GM18517 (cell line): Measurements from ENCODE around the gene GLA.

Source experiments
- ATAC-seq: cut with Tn5 transposase; IDR thresholded peaks from one replicate; pipeline ENCODE4 v1.9.1; 2021; ENCODE audit warnings: mild to moderate bottlenecking, moderate library complexity; ENCODE audit not compliant: unreplicated experiment

The GLA gene

GRCh38 chrX:101398694-101399093 lies 9.0 kb downstream of the GLA start:
- no peak for ATAC-seq

DNA sequence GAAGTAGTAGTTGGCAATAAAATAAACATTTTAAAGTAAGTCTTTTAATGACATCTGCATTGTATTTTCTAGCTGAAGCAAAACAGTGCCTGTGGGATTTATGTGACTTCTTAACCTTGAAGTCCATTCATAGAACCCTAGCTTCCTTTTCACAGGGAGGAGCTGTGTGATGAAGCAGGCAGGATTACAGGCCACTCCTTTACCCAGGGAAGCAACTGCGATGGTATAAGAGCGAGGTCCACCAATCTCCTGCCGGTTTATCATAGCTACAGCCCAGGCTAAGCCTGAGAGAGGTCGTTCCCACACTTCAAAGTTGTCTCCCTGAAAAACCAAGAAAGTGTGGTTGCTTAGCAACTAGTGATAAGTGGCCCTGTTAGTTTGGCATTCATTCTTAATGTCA lies 9.9 kb downstream of the GLA start:
- no peak for ATAC-seq

DNA sequence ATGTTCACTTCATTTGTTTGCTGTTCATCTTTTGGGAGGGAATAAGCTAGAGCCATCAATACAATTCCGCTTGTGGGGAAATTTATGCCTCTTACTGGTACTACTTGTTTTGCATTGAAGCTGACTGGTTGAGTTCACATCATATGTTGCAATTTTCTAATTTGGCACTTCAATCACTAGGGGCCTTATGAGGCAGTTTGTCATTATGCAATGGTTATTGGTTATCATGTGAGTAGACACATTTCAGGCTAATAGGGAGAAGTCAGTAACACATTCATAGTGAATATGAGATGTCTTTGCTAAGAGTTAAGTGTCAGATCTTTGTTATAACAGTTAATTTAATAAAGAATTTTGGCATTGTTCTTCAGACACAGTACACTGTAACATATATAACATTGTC lies 11.9 kb downstream of the GLA start:
- no peak for ATAC-seq

- no peak for ATAC-seq
Measured at GRCh38 chrX:101394372-101394771, 13.4 kb downstream of the GLA start.

DNA sequence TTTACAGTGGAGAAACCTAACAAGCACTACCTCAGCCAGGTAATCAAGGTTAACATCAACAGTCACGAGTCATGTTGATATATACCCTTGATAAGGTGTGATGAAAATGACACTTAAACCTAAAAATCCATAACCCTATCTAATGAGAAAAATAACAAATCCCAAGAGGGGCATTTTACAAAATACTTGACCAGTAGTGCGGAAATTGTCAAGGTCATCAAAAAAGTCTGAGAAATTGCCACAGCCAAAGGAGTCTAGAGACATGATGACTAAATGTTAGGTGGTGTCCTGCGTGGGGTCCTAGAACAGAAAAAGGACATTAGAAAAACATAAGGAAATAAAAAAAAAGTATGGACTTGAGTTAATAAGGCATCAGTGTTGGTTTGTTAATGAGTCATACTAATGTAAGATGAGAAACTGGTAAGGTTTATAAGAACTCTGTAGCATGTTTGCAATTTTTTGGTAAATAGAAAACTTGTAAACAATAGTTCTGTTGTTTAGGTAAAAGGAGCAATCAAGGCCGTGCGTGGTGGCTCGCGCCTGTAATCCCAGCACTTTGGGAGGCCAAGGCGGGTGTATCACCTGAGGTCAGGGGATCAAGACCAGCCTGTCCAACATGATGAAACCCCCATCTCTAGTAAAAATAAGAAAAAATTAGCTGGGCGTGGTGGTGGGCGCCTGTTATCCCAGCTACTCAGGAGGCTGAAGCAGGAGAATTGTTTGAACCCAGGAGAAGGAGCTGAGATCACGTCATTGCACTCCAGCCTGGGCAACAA lies 14.0 kb downstream of the GLA start:
- ATAC-seq = no peak

- ATAC-seq = no peak
Measured at GRCh38 chrX:101391831-101392230, 15.9 kb downstream of the GLA start.

DNA sequence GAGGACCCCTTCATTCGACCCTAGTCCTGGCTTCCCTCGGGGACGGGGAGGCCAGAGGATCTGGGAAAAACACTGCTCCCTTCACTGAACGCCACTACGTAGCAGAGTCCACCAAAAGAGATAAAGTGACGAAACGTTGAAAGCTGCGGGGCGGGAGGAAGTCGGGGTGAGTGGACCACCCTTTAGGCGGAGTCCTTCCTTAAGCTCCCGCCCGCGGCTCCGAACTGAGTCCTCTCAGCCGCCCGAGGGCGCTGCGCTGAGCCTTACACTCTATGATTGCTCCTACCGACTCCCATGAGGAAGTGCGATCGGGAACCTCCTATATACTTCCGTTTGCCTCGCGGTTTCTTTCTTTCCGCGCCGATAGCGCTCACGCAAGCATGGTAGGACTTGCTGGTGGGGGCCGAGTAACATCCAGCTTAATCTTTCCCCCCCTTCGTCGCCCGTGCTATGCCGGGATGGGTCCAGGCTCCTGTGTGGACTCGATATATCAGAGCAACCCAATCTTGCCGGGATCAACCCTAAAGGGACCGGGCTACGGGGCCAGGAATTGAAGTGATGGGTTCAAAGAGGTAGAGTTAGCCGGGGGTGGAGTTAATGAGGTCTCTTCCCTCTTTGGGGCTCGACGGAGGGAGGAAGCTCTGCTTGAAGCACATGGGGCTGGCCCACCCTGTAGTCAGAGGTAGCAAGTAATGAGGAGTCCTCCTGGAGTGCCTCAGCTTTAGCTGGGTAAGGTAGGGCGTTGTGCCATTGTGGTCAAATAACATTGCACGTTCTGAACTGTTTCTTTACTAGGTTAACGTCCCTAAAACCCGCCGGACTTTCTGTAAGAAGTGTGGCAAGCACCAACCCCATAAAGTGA lies 16.8 kb downstream of the GLA start, which contains the start of gene RPL36A:
RPL36A (plus strand) TSS at position 348 of the 862 bp plus-strand sequence; CDS start at position 381, 33 bp downstream.
- peak; percentile 67 for ATAC-seq

DNA sequence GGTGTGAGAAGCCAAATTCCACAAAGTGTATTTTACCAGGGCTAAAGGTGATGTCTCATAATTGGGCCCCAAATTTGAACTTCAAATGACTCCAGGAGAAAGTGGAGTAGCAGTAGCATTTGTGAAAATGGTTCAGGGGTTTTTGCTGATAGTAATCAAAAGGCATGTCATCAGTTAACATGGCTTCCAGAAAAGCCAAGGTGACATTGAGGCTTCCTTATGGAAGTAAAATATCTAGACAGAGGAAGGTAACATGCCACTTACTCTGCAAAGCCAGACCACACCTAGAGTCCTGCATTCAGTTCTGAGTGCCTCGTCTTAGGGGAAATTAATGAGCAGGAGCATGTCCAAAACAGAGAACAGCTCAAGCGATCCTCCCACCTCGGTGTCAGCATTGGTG lies 19.1 kb downstream of the GLA start:
- no peak for ATAC-seq

DNA sequence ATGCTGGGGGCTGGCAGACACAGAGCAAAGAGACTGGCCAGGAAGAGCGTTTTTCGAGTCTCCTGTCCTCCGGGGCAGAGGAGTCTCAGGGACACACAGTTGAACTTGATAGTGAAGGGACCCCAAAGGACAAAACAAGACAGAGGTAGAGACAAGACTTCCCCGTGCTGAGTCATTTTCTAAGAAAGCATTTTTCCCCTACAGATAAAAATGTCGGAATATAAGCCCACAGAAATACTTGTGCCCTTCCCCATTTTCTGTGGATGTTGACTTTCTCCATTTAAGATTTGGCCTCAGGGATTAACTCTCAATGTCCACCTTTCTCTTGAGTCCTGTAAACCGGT lies 21.2 kb downstream of the GLA start:
- ATAC-seq = no peak

DNA sequence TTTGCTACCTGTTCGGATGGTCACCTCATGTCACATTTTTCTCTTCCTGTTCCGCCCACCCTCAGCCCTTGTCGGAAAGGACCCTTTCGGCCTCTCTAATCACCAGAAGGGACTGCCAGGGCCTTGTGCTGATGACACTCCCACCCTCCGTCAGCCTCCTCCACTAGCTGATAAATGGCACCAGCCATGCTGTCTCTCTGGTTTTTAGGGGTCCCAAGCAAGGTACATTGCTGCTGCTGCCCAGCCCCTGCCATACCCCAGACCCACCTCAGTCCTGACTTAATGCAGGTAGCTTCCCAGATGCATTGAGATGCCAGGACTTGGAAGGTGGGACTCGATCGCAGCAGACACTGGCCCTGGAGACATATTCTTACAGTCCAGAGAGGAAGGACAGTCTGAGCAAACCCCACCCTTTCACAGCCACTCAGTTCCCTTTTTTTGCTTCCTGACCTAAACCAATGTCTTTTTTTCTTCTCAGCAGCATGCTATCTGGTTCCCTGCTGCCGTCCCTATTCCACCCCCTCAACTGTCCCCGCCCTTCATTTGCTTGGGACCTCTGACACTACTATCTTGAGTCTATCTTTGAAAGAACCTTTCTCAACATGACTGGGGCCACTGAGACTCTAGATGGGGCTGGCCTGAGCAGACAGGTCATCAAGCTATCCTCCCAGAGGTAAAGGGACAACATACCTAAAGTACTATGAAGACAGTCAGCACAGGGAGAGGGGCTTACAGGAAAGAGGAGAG lies 21.8 kb downstream of the GLA start, which contains the start of gene BTK:
BTK (minus strand) TSS at position 397 of the 747 bp plus-strand sequence. CDS start 10,907 bp downstream, outside the sequence.
- ATAC-seq = peak; percentile 77

DNA sequence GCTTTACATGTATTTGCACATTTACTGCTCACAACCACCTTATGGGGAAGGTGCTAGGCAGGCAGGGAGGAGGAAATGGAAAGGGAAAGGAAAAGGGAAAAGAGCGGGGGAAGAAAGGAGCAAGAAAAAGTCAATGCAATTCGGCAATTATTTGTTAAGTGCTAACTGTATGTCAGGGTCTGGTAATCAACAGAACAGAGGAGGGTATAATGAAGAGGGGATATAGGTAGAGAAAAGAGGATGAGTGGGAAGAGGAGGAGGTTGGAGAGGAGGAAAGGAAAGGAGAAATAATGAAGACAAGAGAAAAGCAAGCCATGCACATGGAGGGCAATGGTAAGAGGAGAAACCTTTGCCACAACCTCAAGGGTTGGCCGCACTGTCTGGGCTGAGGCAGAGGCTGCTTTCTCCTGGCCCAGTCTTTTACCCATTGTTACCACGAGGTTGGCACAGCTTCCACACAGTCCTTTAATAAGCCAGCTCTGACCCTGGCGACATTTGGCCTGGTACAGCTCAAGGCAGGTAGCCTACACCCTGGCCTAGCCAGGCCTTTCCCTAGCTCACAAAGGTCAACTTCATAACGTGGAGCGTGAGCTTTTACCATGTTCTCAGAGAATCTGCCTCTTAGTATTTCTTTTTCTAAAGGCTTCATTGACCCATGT lies 22.6 kb downstream of the GLA start:
- peak; percentile 4 for ATAC-seq

DNA sequence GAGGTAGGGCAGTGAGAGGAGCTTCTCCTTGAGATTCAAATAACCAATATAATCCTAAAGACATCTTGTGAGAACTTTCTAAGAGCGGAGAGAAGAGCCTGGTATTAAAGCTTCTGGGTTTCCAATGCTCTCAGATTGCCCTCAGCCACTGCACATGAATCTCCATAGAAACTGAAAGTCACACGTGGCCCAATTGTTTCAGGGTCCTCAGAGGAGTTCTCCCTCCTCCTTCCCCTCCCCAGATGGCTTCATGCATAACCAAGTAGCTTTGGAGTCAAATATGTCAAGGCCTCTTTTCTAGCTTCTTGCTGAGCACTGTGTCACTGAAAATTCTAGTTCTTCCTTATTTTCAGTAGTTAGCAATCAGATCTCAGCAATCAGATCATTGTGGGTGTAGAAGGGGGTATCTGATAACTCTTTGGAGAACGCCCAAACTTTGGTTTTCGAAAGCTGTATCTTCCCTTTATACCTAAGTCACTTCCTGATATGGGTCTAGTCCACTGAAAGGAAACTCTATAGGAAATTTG lies 24.0 kb downstream of the GLA start:
- peak; percentile 75 for ATAC-seq

DNA sequence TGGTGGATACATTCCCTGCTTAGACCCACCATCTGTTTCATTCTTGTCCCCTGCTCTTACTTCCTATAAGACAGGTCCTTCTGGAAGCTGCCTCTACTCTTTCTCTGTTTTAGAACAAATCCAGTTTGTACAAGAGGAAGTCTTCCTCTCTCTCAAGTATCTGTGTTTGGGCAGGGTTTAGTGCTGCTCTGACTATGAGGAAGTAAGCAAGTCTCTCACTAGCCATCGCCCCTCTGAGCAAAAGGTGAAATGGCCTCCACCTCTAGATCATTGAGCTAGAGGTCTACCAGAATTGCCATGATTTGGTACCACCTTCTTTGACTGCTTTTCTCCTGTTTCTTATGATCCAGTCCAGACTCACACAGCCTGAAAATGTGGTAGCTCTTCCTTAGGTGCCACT lies 30.2 kb downstream of the GLA start:
- no peak for ATAC-seq

- peak; percentile 68 for ATAC-seq
Measured at GRCh38 chrX:101370888-101371504, 36.7 kb downstream of the GLA start.

DNA sequence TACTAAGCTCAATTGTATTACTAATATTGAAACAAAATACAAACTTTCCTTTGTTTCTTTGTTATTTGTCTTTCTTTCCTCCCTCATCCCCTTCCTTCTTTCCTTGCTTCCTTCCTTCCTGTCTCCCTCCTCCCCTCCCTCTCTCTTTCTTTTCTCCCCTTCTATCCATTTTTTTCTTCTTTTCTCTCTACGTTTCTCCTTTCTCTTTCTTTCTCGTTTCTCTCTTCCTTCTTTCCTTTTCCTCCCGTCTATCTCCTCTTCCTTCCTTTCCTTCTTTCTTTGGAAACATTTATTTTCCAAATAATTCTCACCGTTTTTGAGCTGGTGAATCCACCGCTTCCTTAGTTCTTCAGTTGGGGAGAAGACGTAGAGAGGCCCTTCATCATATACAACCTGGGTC lies 38.0 kb downstream of the GLA start:
- no peak for ATAC-seq

DNA sequence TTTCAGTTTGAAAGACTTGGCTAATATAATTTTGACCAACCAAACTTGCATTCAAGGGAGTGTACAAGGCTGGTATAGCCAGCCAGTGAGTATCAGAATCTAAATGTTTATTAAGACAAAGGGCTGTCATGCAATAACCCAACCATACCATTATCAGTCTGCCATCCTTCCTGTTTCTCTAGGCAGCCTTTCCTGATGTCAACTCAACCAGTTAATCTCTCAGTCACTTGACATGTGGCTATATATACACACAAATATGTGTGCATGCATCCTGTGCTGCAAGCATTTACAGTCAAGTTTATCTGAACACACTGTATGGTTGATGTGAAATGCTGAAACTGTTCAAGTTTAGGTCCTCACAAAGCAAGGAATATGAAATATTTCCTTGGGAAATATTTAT lies 38.9 kb downstream of the GLA start:
- ATAC-seq = no peak

GRCh38 chrX:101365301-101365795 lies 42.4 kb downstream of the GLA start:
- ATAC-seq = no peak

DNA sequence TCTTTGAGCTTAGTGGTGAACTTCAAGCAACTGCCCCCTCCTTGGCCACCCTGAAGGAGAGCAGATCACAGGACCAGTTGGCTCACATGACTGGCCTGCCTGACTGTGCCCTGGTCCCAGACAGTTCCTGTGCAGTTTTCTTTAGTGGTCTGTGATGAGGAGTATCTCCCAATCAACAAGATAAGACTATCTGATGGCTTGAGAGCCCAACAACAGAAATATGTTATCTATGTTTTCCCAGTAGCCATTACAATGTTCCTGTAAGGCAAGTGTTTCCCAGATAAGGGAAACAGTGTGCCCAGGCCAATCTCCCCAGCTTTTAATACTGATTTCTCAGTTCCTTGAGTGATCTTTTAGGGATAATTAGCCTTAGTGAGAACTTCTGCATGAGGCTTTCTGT lies 45.0 kb downstream of the GLA start:
- ATAC-seq = no peak

DNA sequence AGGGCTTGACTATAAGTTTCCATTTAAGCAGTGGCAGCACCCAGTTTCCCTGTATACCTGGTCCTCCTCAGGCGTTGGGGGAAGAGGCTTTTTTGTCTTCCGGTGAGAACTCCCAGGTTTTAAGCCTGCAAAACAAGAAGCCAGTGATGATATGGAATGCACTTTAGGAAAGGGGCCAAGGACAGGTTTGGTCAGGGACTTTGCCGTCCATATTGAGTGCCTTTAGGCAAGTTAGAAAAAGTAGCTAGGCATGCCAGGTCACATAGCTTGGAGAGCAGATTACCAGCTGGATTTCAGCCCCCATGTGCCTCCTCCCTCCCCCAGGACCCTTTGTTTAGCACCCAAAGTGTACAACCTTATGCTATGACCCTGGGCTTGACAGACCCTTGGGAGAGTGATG lies 45.6 kb downstream of the GLA start:
- no peak for ATAC-seq

DNA sequence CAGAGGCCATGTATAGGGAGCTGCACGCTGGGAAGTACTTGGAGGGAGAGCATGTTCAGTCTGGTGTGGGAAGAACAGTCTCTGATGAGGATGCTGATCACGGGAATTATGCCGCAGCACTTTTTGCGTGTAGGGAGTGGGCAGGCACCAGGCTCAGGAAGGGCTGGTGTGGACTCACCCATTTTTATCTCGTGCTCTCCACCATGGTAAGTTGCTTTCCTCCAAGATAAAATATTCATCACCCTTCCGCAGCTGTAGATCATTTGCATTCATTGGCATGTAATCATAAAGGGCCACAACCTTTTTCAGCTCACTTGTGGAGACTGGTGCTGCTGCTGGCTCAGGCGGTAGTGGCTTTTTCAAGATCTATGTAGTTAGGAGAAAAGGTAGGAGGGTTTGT lies 47.3 kb downstream of the GLA start:
- no peak for ATAC-seq
